HG03025 (cell line): ENCODE results near the gene LHX3.
"Not testable (repeated sequence)": the region's sequence is repeated elsewhere in the genome, so short reads cannot be mapped to it uniquely, and the experiment has no call there.

Experiments
- ATAC-seq: cut with Tn5 transposase; IDR thresholded peaks from one replicate; pipeline ENCODE4 v1.9.1; 2021; ENCODE audit warnings: mild to moderate bottlenecking, moderate library complexity; ENCODE audit not compliant: unreplicated experiment, low FRiP score

LHX3 gene

DNA sequence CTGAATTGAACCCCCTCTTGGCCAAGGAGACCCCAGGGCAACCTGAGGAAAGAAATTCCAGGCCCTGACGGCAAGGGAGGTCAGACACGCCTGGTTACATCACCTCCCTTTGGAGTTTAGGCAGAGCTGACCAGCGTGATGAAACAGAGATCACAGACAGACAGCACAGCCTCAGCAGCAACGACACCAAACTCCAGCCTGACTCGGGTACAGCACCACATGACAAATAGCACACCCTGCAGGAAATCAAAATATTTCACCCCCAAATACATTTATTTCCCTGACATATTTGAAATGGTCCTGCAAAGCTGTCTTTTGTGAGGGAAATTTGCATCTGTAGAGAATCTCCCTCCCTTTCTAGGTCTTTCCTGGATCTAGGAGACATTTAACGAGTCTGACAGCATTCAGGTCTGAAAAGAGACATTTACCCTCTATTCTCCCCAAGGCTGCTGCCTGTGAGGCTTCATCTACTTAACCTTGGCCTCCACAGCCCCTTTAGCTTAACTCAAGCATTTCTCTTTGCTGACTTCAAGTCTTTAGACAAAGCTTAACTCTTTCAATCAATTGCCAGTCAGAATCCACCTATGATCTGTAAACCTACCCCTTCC is 38.1 kb upstream of the LHX3 start:
- ATAC-seq = no peak

DNA sequence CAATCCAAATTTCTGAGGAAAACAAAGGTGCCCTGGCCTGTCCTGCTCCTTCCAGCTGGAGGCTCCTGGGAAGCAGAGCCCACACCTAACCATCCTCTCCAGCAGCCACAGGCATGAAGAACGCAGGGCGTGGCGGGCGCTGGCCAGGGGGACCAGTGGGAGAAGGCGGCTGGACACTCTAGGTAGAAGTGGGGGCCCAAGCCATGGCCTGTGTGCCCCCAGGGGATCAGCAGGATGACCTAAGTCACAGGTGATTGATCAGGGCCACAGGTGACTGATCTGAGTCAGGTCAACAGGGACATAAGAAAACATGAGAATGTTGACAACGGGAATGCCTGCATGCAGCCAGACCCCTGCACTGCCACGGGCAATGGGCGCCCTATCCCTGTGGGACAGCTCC is 37.3 kb upstream of the LHX3 start:
- ATAC-seq = no peak

GRCh38 chr9:136241542-136241941 is 36.6 kb upstream of the LHX3 start:
- ATAC-seq = no peak

DNA sequence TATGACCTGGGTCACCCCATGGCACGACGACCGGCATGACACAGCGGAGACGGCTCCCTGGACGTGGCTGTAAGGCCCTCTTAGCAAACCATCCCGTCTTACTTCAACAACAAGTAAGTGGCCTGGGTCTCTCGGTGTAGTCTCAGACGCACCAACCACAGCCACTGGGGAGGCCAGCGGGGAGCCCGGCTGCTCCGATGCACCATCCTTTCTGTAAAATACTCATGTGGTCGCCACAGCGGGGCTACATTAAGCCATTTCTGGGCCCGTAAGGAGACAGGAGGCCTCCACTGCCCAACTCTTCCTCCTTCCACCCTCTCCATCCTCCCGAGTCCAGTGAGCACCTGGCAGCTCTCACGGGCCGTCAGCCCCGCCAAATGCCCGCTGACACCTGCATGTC is 36.0 kb upstream of the LHX3 start:
- ATAC-seq = no peak

DNA sequence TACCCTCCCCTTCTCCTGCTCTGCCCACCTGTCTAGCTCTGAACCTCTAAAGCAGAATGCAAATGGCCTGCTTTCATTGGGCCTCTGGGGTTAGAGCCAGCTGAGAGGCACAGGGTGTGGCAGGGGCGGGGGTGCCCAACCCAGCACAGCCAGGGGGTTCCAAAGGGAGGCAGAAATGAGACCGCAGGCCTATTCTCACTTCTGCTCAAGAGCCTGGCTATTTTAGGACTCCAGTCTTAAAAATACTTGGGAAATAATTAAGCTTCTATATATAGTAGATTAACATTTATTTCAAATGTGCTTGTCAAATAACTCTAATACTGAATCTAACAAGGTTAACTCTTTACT is 35.0 kb upstream of the LHX3 start:
- no peak for ATAC-seq

DNA sequence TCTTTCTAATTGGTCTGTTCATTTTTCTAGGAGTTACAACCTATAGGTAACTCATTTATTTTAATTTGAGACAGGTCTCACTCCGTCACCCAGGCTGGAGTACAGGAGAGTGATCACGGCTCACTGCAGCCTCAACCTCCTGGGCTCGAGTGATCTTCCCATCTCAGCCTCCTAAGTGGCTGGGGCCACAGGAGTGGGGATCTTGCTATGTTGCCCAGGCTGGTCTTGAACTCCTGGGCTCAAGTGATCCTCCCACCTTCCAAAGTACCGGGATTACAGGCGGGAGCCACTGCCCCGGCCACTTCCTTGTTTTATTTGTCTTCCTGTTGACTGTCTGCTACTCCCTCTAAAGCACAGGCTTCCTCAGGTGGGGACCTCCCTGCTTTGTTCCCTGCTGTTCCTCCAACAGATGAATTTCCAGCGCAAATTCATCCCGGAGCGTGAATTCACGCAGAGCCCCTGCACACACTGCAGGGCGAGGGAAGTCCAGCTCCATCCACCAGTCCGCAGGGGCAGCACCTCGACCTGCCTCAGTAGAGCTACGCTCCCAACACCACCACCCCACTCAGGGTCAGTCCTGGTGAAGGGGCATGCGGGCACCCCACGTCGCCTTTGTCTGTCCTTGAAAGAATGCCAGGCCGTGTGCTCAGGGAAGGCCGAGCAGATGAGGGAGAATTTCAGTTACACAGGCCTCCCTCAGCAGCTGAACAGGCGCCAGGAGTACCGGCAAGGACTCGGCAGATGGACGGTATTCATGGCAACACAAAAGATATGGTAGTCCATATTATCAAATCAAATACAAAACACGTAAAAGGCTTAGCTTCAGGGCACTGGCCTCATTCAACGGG is 34.4 kb upstream of the LHX3 start:
- ATAC-seq = no peak

DNA sequence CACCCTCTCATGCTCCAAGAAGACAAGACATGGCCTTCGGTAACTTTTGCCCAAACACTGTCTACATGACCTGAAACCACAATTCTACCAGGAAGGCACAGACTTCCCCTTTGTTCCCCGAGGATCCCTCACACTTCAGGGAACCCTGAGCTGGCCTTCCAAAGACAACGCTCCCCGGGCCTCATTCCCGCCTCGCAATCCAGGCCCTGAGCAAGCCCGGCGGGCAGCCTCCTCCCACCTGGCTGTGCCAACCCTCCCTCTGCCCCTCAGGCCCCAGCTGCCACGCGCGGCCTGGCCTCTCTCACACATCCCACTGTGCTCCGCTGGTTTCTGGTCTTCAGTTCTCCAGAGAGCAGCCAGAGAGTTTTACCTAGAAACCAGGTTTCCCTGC is 33.4 kb upstream of the LHX3 start:
- ATAC-seq = no peak

- no peak for ATAC-seq
Measured at GRCh38 chr9:136237486-136238341, 32.8 kb upstream of the LHX3 start.

GRCh38 chr9:136236471-136237410 is 31.8 kb upstream of the LHX3 start:
- not testable (repeated sequence) for ATAC-seq

- ATAC-seq = no peak
Measured at GRCh38 chr9:136235709-136236455, 31.0 kb upstream of the LHX3 start.

DNA sequence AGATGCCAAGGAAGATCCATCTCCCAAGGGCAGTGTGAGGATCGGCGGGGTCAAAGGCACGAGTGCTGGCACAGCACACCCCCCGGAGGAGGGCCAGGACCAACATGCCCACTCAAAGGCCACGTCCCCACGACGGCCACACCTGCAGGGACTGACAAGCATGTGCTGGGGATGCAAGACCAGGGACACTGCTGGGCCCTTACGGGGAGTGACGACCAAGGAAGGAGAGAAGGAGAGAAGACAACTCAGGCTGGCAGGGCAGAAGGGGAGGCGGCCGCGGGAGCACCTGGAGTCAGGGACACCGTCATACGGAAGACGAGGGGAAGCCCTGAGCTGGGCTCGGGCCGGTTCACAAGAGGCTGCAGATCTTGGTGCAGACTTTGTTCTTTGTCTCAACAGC is 30.2 kb upstream of the LHX3 start:
- ATAC-seq = no peak

DNA sequence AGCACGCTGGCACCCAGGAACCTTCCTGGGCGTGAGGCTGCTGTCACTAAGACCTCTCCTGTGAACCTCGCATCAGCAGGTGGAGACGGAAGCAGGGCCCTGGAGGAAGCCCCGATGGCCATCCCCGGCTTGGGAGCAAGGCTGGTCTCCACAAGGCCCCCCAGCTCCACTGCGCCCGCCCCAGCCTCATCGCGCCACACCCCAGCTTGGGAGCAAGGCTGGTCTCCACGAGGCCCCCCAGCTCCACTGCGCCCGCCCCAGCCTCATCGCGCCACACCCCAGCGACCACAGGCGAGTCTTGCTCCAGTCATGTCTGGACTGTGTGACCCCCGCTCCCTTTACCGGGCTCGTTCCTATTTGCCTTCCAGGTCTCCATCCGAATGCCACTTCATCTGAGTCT is 29.7 kb upstream of the LHX3 start:
- ATAC-seq = no peak

- no peak for ATAC-seq
Measured at GRCh38 chr9:136233868-136234267, 28.9 kb upstream of the LHX3 start.

- ATAC-seq = no peak
Measured at GRCh38 chr9:136233411-136233810, 28.5 kb upstream of the LHX3 start.

- ATAC-seq = no peak
Measured at GRCh38 chr9:136232969-136233368, 28.0 kb upstream of the LHX3 start.

DNA sequence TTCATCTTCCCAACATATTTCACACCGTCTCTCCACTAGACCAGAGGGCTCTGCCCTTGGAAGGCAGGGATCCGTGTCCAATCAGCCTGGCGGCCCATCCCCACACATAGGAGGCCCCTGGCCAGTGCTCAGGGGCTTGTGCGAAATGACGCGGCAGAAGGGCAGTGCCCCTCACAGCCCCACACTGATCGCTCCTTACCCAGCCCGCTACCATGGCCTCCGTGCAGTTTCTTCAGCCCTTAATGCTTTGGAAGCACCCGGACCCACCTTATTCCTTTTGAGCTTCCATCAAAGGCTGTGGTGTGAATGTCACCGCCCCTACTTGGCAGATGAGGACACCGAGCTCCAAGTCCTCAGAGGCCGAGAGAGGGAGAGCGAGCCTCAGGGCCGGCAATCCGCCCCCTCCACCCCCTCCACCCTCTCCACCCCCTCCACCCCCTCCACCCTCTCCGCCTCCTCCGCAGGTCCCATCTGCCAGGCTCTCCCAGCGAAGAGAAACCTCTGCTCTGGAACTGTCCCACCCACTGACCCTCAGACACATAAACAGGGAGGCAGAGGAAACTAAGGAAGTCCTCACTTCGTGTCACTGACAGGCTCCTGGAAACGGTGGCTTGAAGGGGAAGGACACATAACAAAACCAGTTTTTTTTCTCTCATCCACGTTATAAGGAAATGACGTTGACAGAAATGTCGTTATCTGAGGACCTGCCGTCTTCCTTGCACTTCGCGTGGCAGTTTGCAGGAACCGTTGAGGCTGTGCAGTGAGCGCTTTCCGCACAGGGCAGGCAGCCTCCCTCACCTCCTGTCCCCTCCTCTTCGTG is 26.8 kb upstream of the LHX3 start:
- no peak for ATAC-seq

DNA sequence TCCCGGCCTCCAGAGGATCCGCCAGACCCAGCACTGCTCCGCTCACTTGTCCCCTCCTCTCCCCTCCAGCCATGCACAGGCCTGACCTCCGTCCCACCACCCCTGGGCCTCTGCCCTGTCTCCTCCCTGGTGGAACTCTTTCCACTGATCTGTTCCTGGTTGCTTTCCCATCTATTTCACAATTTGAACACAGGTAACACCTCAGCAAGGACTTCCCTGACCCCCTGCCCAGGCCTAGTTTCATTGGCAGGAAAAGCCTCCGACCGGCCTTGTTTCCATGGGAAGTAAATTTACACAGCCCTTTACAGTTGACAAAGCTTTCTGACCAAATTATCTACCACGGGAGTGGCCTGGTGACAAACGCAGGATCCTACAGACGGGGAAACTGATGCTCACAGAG is 25.8 kb upstream of the LHX3 start:
- ATAC-seq = no peak

- no peak for ATAC-seq
Measured at GRCh38 chr9:136230365-136230764, 25.4 kb upstream of the LHX3 start.
